22Rv1 (cell line): ENCODE data around the gene PXDN.
"Not testable (repeated sequence)": the region's sequence is repeated elsewhere in the genome, so short reads cannot be mapped to it uniquely, and the experiment has no call there.

Experiments
- H3K27ac ChIP-seq: fragments of 450-650 bp; 2 replicates; pipeline ENCODE4 v1.5.1; 2017
- ZFX ChIP-seq: fragments of 450-650 bp; IDR thresholded peaks from 2 replicates; pipeline ENCODE4 v1.6.1; 2017; ENCODE audit warnings: antibody characterized with exemption, borderline replicate concordance
- TF ChIP-seq, protein P1 (sequence below): fragments of 450-650 bp; IDR thresholded peaks from 2 replicates; pipeline ENCODE4 v1.5.1; 2017; ENCODE audit warnings: mild to moderate bottlenecking

The PXDN gene

DNA sequence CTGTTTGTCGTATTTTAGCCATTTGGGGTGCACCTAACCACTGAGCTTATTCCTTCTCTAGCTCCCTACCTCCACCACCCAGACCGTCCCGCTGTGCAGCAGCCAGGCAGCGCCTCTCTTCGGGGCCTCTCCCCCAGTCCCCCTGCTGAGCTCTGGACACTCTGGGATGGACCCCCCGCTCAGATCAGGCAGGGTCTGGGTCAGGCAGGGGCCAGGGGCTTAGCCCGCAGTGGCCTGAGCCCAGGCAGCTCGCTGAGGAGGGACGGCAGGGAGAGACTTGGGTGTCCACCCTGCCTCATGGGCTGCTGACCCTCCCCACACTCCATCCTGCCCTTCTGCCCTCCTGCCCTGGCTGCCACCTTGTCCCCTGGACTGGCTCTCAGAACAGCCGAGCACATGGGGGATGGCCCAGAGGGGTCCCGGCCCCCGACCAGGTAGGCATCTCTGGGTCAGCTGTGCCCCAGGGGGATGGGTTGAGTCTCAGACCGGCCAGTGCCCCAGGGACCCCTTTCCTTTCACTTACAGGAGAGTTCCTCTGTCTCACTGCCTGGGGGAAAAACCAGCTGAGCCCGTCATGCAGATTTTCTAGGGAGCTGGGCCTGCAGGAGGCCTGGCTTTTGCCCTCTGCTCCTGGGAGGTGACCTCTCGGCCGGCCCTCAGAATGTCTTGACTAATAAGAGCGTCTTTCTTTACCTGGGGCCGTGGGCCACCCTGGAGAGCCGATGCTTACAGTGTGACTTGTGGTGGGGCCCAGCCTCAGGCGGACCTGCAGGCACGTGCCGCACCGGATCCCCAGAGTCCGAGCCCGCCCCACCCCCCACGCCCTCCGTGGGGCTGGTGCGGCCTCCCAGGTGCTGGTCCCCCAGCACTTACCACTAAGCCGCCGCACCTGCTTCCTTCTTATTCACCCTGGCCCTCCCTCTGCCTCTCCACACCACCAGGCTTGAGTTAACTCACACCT, 22.8 kb upstream of the PXDN start:
- H3K27ac ChIP-seq, result no peak overlapping the region
- no peak for TF ChIP-seq ZFX
- TF ChIP-seq, protein P1, sequence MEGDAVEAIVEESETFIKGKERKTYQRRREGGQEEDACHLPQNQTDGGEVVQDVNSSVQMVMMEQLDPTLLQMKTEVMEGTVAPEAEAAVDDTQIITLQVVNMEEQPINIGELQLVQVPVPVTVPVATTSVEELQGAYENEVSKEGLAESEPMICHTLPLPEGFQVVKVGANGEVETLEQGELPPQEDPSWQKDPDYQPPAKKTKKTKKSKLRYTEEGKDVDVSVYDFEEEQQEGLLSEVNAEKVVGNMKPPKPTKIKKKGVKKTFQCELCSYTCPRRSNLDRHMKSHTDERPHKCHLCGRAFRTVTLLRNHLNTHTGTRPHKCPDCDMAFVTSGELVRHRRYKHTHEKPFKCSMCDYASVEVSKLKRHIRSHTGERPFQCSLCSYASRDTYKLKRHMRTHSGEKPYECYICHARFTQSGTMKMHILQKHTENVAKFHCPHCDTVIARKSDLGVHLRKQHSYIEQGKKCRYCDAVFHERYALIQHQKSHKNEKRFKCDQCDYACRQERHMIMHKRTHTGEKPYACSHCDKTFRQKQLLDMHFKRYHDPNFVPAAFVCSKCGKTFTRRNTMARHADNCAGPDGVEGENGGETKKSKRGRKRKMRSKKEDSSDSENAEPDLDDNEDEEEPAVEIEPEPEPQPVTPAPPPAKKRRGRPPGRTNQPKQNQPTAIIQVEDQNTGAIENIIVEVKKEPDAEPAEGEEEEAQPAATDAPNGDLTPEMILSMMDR, result no peak

DNA sequence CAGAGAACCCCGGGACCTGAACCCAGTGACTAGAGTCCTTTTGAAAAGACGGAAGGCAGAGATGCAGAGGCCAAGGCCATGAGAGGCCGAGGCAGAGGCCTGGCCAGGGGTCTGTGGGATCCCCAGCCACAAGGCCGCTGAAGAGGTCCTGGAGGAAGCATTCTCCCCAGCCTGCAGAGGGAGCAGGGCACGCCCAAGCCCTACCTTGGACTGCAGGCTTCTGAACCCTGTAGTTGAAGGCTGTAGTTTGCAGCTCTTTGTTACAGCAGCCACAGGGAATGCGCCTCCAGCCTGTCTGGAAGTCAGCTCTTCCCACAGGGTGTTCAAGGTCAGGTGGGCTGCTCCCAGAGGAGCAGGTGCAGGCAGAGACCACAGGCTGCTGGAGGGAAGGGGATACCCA, 22.1 kb upstream of the PXDN start:
- no peak overlapping the region for H3K27ac ChIP-seq
- TF ChIP-seq, protein P1, result no peak

DNA sequence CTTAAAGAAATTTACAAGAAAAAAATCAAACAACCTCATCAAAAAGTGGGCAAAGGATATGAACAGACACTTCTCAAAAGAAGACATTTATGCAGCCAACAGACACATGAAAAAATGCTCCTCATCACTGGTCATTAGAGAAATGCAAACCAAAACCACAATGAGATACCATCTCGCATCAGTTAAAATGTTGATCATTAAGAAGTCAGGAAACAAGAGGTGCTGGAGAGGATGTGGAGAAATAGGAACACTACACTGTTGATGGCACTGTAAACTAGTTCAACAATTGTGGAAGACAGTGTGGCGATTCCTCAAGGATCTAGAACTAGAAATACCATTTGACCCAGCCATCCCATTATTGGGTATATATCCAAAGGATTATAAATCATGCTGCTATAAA, 20.9 kb upstream of the PXDN start:
- H3K27ac ChIP-seq, result not testable (repeated sequence)

DNA sequence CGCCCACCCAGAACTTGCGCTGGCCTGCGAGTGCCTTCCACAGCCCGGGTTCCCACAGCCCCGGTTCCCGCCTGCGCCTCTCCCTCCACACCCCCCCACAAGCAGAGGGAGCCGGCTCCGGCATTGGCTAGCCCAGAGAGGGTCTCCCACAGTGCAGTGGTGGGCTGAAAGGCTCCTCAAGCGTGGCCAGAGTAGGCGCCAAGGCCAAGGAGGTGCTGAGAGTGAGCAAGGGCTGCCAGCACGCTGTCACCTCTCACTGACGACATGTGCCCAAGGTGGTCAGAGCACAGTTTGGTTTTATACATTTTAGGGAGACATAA, 15.3 kb upstream of the PXDN start:
- no peak overlapping the region for H3K27ac ChIP-seq
- TF ChIP-seq, protein P1, result no peak
- TF ChIP-seq ZFX, result no peak

DNA sequence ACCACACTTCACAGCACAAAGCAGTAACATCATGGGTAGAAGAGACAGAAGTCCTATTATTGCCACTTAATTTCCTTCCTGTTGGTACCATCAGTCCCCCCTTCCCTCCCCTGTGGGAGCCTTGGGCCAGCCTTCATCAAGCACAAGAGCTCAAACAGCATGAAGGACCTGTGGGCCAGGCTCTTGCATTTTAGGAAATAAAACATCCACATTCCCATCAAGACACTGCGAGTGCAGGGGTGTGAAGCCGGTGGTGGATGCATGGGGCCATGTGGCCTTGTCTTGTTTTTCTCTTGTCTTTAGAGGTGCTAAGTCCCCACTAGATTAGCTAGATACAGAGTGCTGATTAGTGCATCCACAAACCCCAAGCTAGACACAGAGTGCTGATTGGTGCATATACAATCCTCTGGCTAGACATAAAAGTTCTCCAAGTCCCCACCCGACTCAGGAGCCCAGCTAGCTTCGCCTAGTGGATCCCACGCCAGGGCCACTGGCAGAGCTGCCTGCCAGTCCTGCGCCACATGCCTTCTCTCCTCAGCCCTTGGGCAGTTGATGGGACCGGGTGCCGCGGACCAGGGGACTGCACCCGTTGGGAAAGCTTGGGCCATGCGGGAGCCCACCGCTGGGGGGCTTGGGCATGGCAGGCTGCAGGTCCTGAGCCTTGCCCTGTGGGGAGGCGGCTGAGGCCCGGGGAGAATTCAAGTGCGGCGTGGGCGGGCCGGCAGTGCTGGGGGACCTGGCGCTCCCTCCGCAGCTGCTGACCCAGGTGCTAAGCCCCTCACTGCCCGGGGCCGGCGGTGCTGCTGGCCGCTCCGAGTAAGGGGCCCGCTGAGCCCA, 14.7 kb upstream of the PXDN start:
- no peak overlapping the region for H3K27ac ChIP-seq
- TF ChIP-seq, protein P1, result no peak
- TF ChIP-seq ZFX, result no peak

DNA sequence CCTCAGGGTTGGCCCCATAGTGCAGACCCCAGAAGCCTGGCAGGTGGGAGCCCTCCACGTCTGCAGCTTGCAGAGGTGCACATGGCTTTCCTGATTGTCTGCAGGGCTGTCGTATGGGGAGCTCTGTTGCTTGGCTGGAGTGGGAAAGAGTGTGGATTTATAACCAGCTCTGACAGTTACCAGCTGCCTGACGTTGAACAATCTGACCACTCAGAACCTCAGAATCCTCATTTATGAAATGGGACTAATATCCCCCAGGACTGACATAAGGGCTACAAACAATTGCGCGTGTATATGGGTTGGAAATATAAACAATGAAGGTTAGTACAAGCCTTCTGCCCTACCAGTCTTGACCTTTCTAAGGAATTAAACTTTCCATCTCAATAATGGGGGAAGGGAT, 13.9 kb upstream of the PXDN start:
- H3K27ac ChIP-seq, result no peak overlapping the region

DNA sequence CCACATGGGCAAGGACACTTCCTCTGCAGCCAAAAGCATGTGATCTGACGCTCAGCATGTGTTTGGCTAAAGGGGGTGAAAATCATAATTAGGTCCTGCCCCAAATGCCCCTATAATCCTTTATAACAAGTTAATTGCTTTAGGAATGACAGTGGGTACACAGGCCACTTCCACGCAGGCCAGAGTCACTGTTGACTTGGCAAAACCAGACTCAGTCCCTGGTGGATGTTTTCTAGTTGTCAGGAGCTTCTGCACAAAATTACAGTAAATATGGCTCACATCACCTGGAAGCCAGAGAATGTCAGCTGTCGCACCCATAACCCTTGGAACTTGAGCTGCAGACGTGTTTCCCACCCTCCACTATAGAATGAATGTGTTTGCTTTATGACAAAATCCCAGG, 13.3 kb upstream of the PXDN start:
- H3K27ac ChIP-seq, result no peak overlapping the region
- no peak for TF ChIP-seq ZFX
- TF ChIP-seq, protein P1, result no peak

More for the DNA sequence above, 13.9 kb upstream of the PXDN start:
- no peak for TF ChIP-seq ZFX
- TF ChIP-seq, protein P1, result no peak

DNA sequence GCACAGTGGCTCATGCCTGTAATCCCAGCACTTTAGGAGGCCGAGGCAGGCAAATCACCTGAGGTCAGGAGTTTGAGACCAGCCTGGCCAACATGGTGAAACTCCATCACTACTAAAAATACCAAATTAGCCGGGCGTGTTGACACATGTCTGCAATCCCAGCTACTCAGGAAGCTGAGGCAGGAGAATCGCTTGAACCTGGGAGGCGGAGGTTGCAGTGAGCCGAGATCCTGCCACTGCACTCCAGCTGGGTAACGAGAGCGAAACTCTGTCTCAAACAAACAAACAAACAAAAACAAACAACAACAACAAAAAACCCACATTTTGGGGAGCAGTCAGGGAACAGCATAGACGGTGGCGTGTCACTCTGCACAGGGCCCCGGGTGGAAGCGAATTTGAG, 12.8 kb upstream of the PXDN start:
- not testable (repeated sequence) for H3K27ac ChIP-seq
